ENCODE results near the gene SMIM38.

Gene SMIM38

GRCh38 chr11:69161117-69161407 lies 5.3 kb downstream of the SMIM38 start:
- TF ChIP-seq, protein P1, sequence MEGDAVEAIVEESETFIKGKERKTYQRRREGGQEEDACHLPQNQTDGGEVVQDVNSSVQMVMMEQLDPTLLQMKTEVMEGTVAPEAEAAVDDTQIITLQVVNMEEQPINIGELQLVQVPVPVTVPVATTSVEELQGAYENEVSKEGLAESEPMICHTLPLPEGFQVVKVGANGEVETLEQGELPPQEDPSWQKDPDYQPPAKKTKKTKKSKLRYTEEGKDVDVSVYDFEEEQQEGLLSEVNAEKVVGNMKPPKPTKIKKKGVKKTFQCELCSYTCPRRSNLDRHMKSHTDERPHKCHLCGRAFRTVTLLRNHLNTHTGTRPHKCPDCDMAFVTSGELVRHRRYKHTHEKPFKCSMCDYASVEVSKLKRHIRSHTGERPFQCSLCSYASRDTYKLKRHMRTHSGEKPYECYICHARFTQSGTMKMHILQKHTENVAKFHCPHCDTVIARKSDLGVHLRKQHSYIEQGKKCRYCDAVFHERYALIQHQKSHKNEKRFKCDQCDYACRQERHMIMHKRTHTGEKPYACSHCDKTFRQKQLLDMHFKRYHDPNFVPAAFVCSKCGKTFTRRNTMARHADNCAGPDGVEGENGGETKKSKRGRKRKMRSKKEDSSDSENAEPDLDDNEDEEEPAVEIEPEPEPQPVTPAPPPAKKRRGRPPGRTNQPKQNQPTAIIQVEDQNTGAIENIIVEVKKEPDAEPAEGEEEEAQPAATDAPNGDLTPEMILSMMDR (IDR thresholded peaks at IDR 0.05), result no peak
- no peak for TF ChIP-seq ZFX (IDR thresholded peaks at IDR 0.05; ENCODE audit: borderline replicate concordance)
- no peak overlapping the region for H3K27ac ChIP-seq

GRCh38 chr11:69162505-69162904 lies 6.8 kb downstream of the SMIM38 start:
- TF ChIP-seq ZFX (IDR thresholded peaks at IDR 0.05; ENCODE audit: borderline replicate concordance), result no peak
- TF ChIP-seq, protein P1 (IDR thresholded peaks at IDR 0.05), result no peak
- H3K27ac ChIP-seq, result no peak overlapping the region

DNA sequence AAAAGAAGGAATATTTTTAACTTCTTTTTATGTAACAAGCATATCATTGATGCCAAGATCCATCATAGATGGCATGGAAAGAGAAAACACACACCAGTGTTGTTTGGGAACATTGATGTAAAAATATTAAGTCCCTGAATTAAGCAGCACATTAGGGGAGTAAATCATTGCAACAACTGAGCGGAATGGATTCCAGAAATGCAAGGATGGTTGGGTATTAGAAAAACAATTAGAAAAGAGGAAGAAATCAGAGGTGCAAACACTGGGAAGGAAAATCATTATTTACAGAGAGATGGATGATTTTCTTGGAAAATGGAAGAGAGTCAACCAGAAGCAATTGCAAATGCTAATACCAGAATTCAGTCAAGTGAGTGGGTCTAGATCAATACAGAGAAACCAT lies 8.1 kb downstream of the SMIM38 start:
- no peak for TF ChIP-seq ZFX (IDR thresholded peaks at IDR 0.05; ENCODE audit: borderline replicate concordance)
- TF ChIP-seq, protein P1 (IDR thresholded peaks at IDR 0.05), result no peak
- H3K27ac ChIP-seq, result no peak overlapping the region

GRCh38 chr11:69164824-69165223 lies 9.1 kb downstream of the SMIM38 start:
- TF ChIP-seq, protein P1 (IDR thresholded peaks at IDR 0.05), result no peak
- TF ChIP-seq ZFX (IDR thresholded peaks at IDR 0.05; ENCODE audit: borderline replicate concordance), result no peak
- H3K27ac ChIP-seq, result no peak overlapping the region

- no peak overlapping the region for H3K27ac ChIP-seq
- TF ChIP-seq ZFX (IDR thresholded peaks at IDR 0.05; ENCODE audit: borderline replicate concordance), result no peak
- TF ChIP-seq, protein P1 (IDR thresholded peaks at IDR 0.05), result no peak
Observed at GRCh38 chr11:69165775-69166174, 10.0 kb downstream of the SMIM38 start.

GRCh38 chr11:69166218-69167115 lies 10.7 kb downstream of the SMIM38 start:
- no peak for TF ChIP-seq ZFX (IDR thresholded peaks at IDR 0.05; ENCODE audit: borderline replicate concordance)
- TF ChIP-seq, protein P1 (IDR thresholded peaks at IDR 0.05), result no peak
- H3K27ac ChIP-seq, result no peak overlapping the region

- TF ChIP-seq, protein P1 (IDR thresholded peaks at IDR 0.05), result no peak
- TF ChIP-seq ZFX (IDR thresholded peaks at IDR 0.05; ENCODE audit: borderline replicate concordance), result no peak
Observed at GRCh38 chr11:69167130-69167915, 11.6 kb downstream of the SMIM38 start.

More at GRCh38 chr11:69167130-69167915, 11.6 kb downstream of the SMIM38 start:
- H3K27ac ChIP-seq, result no peak overlapping the region
